ENCODE data around the gene OR6N2.

- no peak for TF ChIP-seq CTCF (IDR thresholded peaks at IDR 0.05)
- no peak for TF ChIP-seq POLR2AphosphoS5 (IDR thresholded peaks at IDR 0.05; ENCODE audit: low read depth, low read length)
- no peak for TF ChIP-seq TCF7L2 (IDR thresholded peaks at IDR 0.05; ENCODE audit: low read depth, low read length)
- no peak for TF ChIP-seq SIN3A (IDR thresholded peaks at IDR 0.05; ENCODE audit: borderline replicate concordance, insufficient read depth, low read depth, low read length)
- no peak for TF ChIP-seq REST (IDR thresholded peaks at IDR 0.05; ENCODE audit: insufficient read depth in 1 of 2, low read depth in 2 of 2, low read length in 1 of 2)
These were observed 49.3 kb downstream of the OR6N2 start for GRCh38 chr1:158731707-158732106.
